ENCODE results near the gene ADD1. TPM values are rescaled to one million over a fixed set of nuclear protein-coding genes. Genes with fewer than 3 reads are reported as not detected.

Gene ADD1
- total RNA-seq, 1 donor from 2014 or later, result 212 TPM

- intact Hi-C loops (cut with micrococcal nuclease), result no loop called here
- DNase-seq, result no peak
- Histone ChIP-seq H3K36me3 (peaks cover 57% of the 10 kb centered on the region), H3K9me3 (replicated peaks) (no peaks in the 10 kb centered on the region), H3K4me1 (peaks cover 74% of the 10 kb centered on the region), H3K4me3 (no peak overlapping the region), H3K27me3 (ENCODE audit: low read depth) (no peaks in the 10 kb centered on the region), H3K27ac (replicated peaks) (no peak overlapping the region)
- TF ChIP-seq CTCF (IDR thresholded peaks at IDR 0.05; ENCODE audit: borderline replicate concordance), result no peak
Measured at GRCh38 chr4:2888886-2889285, 45.2 kb downstream of the ADD1 start.

- no peak for TF ChIP-seq CTCF (IDR thresholded peaks at IDR 0.05; ENCODE audit: borderline replicate concordance)
- Histone ChIP-seq H3K4me1 (peaks cover 71% of the 10 kb centered on the region), H3K27me3 (ENCODE audit: low read depth) (no peaks in the 10 kb centered on the region), H3K9me3 (replicated peaks) (no peaks in the 10 kb centered on the region), H3K27ac (replicated peaks) (no peak overlapping the region), H3K36me3 (peaks cover 55% of the 10 kb centered on the region), H3K4me3 (no peak overlapping the region)
- intact Hi-C loops (cut with micrococcal nuclease), result no loop called here
- DNase-seq, result no peak
Measured at GRCh38 chr4:2891294-2891693, 47.6 kb downstream of the ADD1 start.

GRCh38 chr4:2893772-2894171 lies 50.1 kb downstream of the ADD1 start:
- H3K36me3 ChIP-seq, result peaks cover 57% of the 10 kb centered on the region
- DNase-seq, result no peak
- intact Hi-C loops (cut with micrococcal nuclease), result no loop called here
- H3K27ac ChIP-seq (replicated peaks), result peak overlapping the region; percentile 51
- no peaks in the 10 kb centered on the region for H3K27me3 ChIP-seq (ENCODE audit: low read depth)
- H3K9me3 ChIP-seq (replicated peaks), result no peaks in the 10 kb centered on the region
- peaks cover 47% of the 10 kb centered on the region for H3K4me1 ChIP-seq
- no peak overlapping the region for H3K4me3 ChIP-seq
- TF ChIP-seq CTCF (IDR thresholded peaks at IDR 0.05; ENCODE audit: borderline replicate concordance), result no peak

GRCh38 chr4:2898001-2898400 lies 54.4 kb downstream of the ADD1 start:
- H3K27me3 ChIP-seq (ENCODE audit: low read depth), result no peaks in the 10 kb centered on the region
- no peak for TF ChIP-seq CTCF (IDR thresholded peaks at IDR 0.05; ENCODE audit: borderline replicate concordance)
- DNase-seq, result no peak
- no peak overlapping the region for H3K4me3 ChIP-seq
- no peaks in the 10 kb centered on the region for H3K9me3 ChIP-seq (replicated peaks)
- peaks cover 87% of the 10 kb centered on the region for H3K36me3 ChIP-seq
- peaks cover 18% of the 10 kb centered on the region for H3K4me1 ChIP-seq
- intact Hi-C loops (cut with micrococcal nuclease), result no loop called here
- no peak overlapping the region for H3K27ac ChIP-seq (replicated peaks)

- Histone ChIP-seq H3K27ac (replicated peaks) (no peak overlapping the region), H3K36me3 (peaks cover 99% of the 10 kb centered on the region), H3K4me3 (no peak overlapping the region), H3K27me3 (ENCODE audit: low read depth) (no peaks in the 10 kb centered on the region), H3K9me3 (replicated peaks) (no peaks in the 10 kb centered on the region), H3K4me1 (no peaks in the 10 kb centered on the region)
- intact Hi-C loops (cut with micrococcal nuclease), result no loop called here
- DNase-seq, result no peak
- no peak for TF ChIP-seq CTCF (IDR thresholded peaks at IDR 0.05; ENCODE audit: borderline replicate concordance)
Measured at GRCh38 chr4:2900741-2901140, 57.1 kb downstream of the ADD1 start.

- Histone ChIP-seq H3K4me3 (no peak overlapping the region), H3K9me3 (replicated peaks) (no peaks in the 10 kb centered on the region), H3K4me1 (no peaks in the 10 kb centered on the region), H3K27me3 (ENCODE audit: low read depth) (no peaks in the 10 kb centered on the region), H3K27ac (replicated peaks) (no peak overlapping the region), H3K36me3 (peaks cover 99% of the 10 kb centered on the region)
- TF ChIP-seq CTCF (IDR thresholded peaks at IDR 0.05; ENCODE audit: borderline replicate concordance), result no peak
- DNase-seq, result no peak
- intact Hi-C loops (cut with micrococcal nuclease), result no loop called here
Measured at GRCh38 chr4:2901186-2901585, 57.5 kb downstream of the ADD1 start.
